K562 (cell line): ENCODE data around the gene MAPT. TPM values are rescaled to one million over a fixed set of nuclear protein-coding genes. Genes with fewer than 3 reads are reported as not detected.

Experiments
- ZBTB40 ChIP-seq, 2 experiments: fragments of 450-650 bp in 1 of 2; sonication (generic) in 1 of 2; formaldehyde crosslinking in 1 of 2; IDR thresholded peaks; 2 replicates each; pipeline versions ENCODE4 v1.7.1 to v1.9.0; 2016 to 2022; ENCODE audit warnings: inconsistent platforms in 1 of 2, mild to moderate bottlenecking in 1 of 2, missing genetic modification reagents in 1 of 2
- polyA plus RNA-seq, 8 experiments: library from polyadenylated mRNA; depleted of rRNA in 4 of 8; stranded (reverse) in 5 of 8; unstranded in 3 of 8; fragments of >200 nt; fragmentation: Nextera tagmentation in 2 of 8; fragmentation: Illumina TruSeq in 1 of 8; extraction: Ambion mirVana in 2 of 8; extraction: Trizol in 1 of 8; gene quantifications; 2 replicates each; pipeline versions ENCODE4 v1.2.1 to v1.2.3, GENCODE V29; 2011 to 2014; ENCODE audit warnings: inconsistent platforms in 1 of 8, missing spikeins in 1 of 8
- total RNA-seq, 7 experiments: library from RNA; depleted of rRNA in 6 of 7; stranded (reverse); fragments of >200 nt in 6 of 7; fragmentation: Illumina TruSeq in 2 of 7; extraction: Trizol in 2 of 7; gene quantifications; 2 replicates each; pipeline versions ENCODE4 v1.2.1 to v1.2.3, GENCODE V29; 2011 to 2021; ENCODE audit warnings: low replicate concordance in 1 of 7

The MAPT gene
- total and polyA plus RNA-seq, 9 of the 15 experiments (the other 6 are each of a cell fraction or from before 2014, with no cell fraction given): 0.04 to 1.1 (median 0.36) TPM

DNA sequence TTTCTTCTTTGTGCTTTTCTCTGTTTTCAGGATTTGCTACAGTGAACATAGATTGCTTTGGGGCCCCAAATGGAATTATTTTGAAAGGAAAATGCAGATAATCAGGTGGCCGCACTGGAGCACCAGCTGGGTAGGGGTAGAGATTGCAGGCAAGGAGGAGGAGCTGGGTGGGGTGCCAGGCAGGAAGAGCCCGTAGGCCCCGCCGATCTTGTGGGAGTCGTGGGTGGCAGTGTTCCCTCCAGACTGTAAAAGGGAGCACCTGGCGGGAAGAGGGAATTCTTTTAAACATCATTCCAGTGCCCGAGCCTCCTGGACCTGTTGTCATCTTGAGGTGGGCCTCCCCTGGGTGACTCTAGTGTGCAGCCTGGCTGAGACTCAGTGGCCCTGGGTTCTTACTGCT, 105.9 kb downstream of the MAPT start (continued):
- no peak for TF ChIP-seq ZBTB40 (IDR thresholded peaks at IDR 0.05)
- TF ChIP-seq ZBTB40 (CRISPR knock-in tag; IDR thresholded peaks at IDR 0.05): no peak
